ENCODE results near the gene SNX18. TPM values are rescaled to one million over a fixed set of nuclear protein-coding genes. Genes with fewer than 3 reads are reported as not detected.

SNX18 gene
- total RNA-seq, 1 donor from 2014 or later: 17.9 TPM

DNA sequence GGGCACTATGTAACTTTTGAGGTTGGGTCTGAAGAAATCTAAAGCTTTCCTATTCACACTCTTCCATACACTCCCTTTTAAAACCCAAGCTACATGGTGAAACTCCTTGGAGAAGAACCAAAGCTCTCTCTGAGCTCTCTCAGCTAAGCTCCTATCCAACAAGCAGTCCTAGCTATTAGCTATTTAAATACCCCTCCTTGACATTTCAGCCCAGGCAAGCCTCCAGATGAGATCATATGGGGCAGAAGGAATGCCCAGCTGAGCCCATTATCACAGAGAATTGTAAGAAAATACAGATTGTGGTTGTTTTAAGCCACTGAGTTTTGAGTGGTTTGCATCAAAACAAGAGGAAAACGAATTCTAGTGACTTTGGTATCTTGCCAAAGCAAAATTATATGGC, 46.9 kb upstream of the SNX18 start:
- Histone ChIP-seq H3F3A (ENCODE audit: low read depth) (no peaks in the 10 kb centered on the region), H3K4me1 (no peaks in the 10 kb centered on the region), H3K4me2 (no peak overlapping the region), H3K36me3 (no peaks in the 10 kb centered on the region), H3K9me3 (ENCODE audit: low read depth) (no peaks in the 10 kb centered on the region), H3K9ac (no peak overlapping the region), H4K20me1 (ENCODE audit: low read depth) (no peaks in the 10 kb centered on the region), H3K27ac (no peak overlapping the region), H3K27me3 (no peaks in the 10 kb centered on the region), H3K79me2 (ENCODE audit: low read depth) (no peaks in the 10 kb centered on the region), H3K4me3 (no peak overlapping the region), H2AFZ (replicated peaks) (no peak overlapping the region)
- no peak for DNase-seq (ENCODE audit: low spot score)
- H3K27ac Mint-ChIP-seq: no peak overlapping the region
- no peaks in the 10 kb centered on the region for H3K36me3 Mint-ChIP-seq
- peaks cover 2% of the 10 kb centered on the region for H3K27me3 Mint-ChIP-seq (ENCODE audit: insufficient read depth, low read depth)
- TF ChIP-seq, protein P1, sequence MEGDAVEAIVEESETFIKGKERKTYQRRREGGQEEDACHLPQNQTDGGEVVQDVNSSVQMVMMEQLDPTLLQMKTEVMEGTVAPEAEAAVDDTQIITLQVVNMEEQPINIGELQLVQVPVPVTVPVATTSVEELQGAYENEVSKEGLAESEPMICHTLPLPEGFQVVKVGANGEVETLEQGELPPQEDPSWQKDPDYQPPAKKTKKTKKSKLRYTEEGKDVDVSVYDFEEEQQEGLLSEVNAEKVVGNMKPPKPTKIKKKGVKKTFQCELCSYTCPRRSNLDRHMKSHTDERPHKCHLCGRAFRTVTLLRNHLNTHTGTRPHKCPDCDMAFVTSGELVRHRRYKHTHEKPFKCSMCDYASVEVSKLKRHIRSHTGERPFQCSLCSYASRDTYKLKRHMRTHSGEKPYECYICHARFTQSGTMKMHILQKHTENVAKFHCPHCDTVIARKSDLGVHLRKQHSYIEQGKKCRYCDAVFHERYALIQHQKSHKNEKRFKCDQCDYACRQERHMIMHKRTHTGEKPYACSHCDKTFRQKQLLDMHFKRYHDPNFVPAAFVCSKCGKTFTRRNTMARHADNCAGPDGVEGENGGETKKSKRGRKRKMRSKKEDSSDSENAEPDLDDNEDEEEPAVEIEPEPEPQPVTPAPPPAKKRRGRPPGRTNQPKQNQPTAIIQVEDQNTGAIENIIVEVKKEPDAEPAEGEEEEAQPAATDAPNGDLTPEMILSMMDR (IDR thresholded peaks at IDR 0.05): no peak
- TF ChIP-seq EZH2 (IDR thresholded peaks at IDR 0.05) (no peak), EZH2phosphoT487 (IDR thresholded peaks at IDR 0.05) (no peak)
- no peak overlapping the region for H3K4me3 Mint-ChIP-seq
- H3K4me1 Mint-ChIP-seq: no peaks in the 10 kb centered on the region
- peaks cover 7% of the 10 kb centered on the region for H3K9me3 Mint-ChIP-seq

DNA sequence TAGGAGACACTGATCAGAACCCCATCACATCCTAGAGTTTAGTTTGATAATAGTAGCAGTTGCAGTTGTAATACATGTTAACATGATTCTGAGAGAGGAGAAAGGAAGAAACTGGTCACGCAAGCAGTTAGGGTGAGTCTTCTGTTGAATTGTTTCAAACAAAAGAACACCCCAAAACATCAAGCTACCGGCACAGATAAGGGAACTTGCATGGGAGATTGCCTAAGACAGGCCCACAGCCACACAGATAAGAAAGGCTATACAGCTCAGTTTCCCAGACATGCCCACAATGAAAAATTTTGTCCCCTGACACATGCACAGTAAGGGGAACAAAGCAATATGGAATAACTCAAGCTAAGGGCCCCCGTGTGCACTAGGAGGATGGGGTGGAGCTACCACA, 46.2 kb upstream of the SNX18 start:
- Mint-ChIP-seq H3K36me3 (no peaks in the 10 kb centered on the region), H3K4me3 (no peak overlapping the region), H3K27me3 (ENCODE audit: insufficient read depth, low read depth) (peaks cover 2% of the 10 kb centered on the region), H3K27ac (no peak overlapping the region), H3K4me1 (no peaks in the 10 kb centered on the region), H3K9me3 (peaks cover 5% of the 10 kb centered on the region)
- Histone ChIP-seq H3F3A (ENCODE audit: low read depth) (no peaks in the 10 kb centered on the region), H3K27me3 (no peaks in the 10 kb centered on the region), H4K20me1 (ENCODE audit: low read depth) (no peaks in the 10 kb centered on the region), H3K79me2 (ENCODE audit: low read depth) (no peaks in the 10 kb centered on the region), H2AFZ (replicated peaks) (no peak overlapping the region), H3K9ac (no peak overlapping the region), H3K27ac (no peak overlapping the region), H3K4me3 (no peak overlapping the region), H3K4me1 (no peaks in the 10 kb centered on the region), H3K36me3 (no peaks in the 10 kb centered on the region), H3K4me2 (no peak overlapping the region), H3K9me3 (ENCODE audit: low read depth) (no peaks in the 10 kb centered on the region)
- no peak for TF ChIP-seq EZH2phosphoT487 (IDR thresholded peaks at IDR 0.05)
- no peak for TF ChIP-seq EZH2 (IDR thresholded peaks at IDR 0.05)
- TF ChIP-seq, protein P1 (IDR thresholded peaks at IDR 0.05): no peak
- no peak for DNase-seq (ENCODE audit: low spot score)

DNA sequence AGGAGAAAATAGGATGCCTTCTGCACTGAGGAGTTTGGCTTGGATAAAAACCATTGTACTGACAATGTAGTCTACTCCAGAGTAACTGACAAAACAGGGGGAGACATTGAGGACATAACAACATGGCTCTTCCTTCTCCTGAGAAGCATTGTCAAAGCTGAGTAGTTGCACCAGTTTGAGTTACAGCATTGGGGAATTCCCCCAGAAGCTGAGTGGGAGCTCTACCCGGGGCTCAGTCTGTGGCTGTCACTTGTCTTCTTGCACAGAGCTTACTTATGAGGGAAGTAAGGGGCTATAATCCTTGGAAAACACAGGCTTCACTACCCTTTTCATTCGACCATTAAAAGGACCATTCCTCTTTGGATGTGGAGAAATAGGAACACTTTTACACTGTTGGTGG, 40.9 kb upstream of the SNX18 start:
- no peaks in the 10 kb centered on the region for H3K9me3 ChIP-seq (ENCODE audit: low read depth)
- no peaks in the 10 kb centered on the region for H3F3A ChIP-seq (ENCODE audit: low read depth)
- H3K4me3 Mint-ChIP-seq: no peak overlapping the region
- peaks cover 4% of the 10 kb centered on the region for H3K27me3 Mint-ChIP-seq (ENCODE audit: insufficient read depth, low read depth)
- no peak overlapping the region for H3K27ac ChIP-seq
- no peaks in the 10 kb centered on the region for H3K36me3 Mint-ChIP-seq
- H3K27ac Mint-ChIP-seq: no peak overlapping the region
- H3K27me3 ChIP-seq: no peaks in the 10 kb centered on the region
- no peak overlapping the region for H2AFZ ChIP-seq (replicated peaks)
- H3K9me3 Mint-ChIP-seq: no peaks in the 10 kb centered on the region
- TF ChIP-seq EZH2 (IDR thresholded peaks at IDR 0.05) (no peak), EZH2phosphoT487 (IDR thresholded peaks at IDR 0.05) (no peak)
- TF ChIP-seq, protein P1 (IDR thresholded peaks at IDR 0.05): no peak
- H3K4me1 Mint-ChIP-seq: no peaks in the 10 kb centered on the region
- no peaks in the 10 kb centered on the region for H4K20me1 ChIP-seq (ENCODE audit: low read depth)
- no peak overlapping the region for H3K9ac ChIP-seq
- H3K4me3 ChIP-seq: no peak overlapping the region
- H3K4me1 ChIP-seq: no peaks in the 10 kb centered on the region
- no peak overlapping the region for H3K4me2 ChIP-seq
- H3K36me3 ChIP-seq: no peaks in the 10 kb centered on the region
- DNase-seq (ENCODE audit: low spot score): no peak
- no peaks in the 10 kb centered on the region for H3K79me2 ChIP-seq (ENCODE audit: low read depth)
